ENCODE data around the gene PDZD7.

Gene PDZD7

GRCh38 chr10:101071885-101072433 lies 41.0 kb upstream of the PDZD7 start:
- ChIA-PET CTCF (interaction anchor here (0.9 to 34.2 kb wide), 9 partner anchors 8 to 70 kb away, joined by 3 to 1481 read pairs (median 5); partner anchors contain the start of genes KAZALD1, PDZD7 and SFXN3), POLR2A (no interaction called here)
- TF ChIP-seq CTCF (IDR thresholded peaks at IDR 0.05; ENCODE audit: insufficient read depth, low read length, missing control alignments): no peak
- H3K4me3 ChIP-seq (ENCODE audit: low read depth, low read length): no peak overlapping the region
- no peak for DNase-seq (ENCODE audit: low read depth, low spot score)

GRCh38 chr10:101071267-101071884 lies 40.4 kb upstream of the PDZD7 start:
- CTCF ChIA-PET: interaction anchor here (0.9 to 34.2 kb wide), 9 partner anchors 9 to 71 kb away, joined by 3 to 1481 read pairs (median 5); partner anchors contain the start of genes KAZALD1, PDZD7 and SFXN3

GRCh38 chr10:101070098-101070497 lies 39.2 kb upstream of the PDZD7 start:
- CTCF ChIA-PET: interaction anchor here (1.9 to 34.2 kb wide), 9 partner anchors 10 to 72 kb away, joined by 5 to 1481 read pairs (median 23); partner anchors contain the start of genes KAZALD1, PDZD7 and SFXN3
- no peak for DNase-seq (ENCODE audit: low read depth, low spot score)
- POLR2A ChIA-PET: no interaction called here
- no peak for TF ChIP-seq CTCF (IDR thresholded peaks at IDR 0.05; ENCODE audit: insufficient read depth, low read length, missing control alignments)
- H3K4me3 ChIP-seq (ENCODE audit: low read depth, low read length): no peak overlapping the region

More at GRCh38 chr10:101071267-101071884, 40.4 kb upstream of the PDZD7 start:
- DNase-seq (ENCODE audit: low read depth, low spot score): no peak
- no peak for TF ChIP-seq CTCF (IDR thresholded peaks at IDR 0.05; ENCODE audit: insufficient read depth, low read length, missing control alignments)
- POLR2A ChIA-PET: no interaction called here
- no peak overlapping the region for H3K4me3 ChIP-seq (ENCODE audit: low read depth, low read length)

GRCh38 chr10:101069441-101069840 lies 38.5 kb upstream of the PDZD7 start:
- DNase-seq (ENCODE audit: low read depth, low spot score): no peak
- TF ChIP-seq CTCF (IDR thresholded peaks at IDR 0.05; ENCODE audit: insufficient read depth, low read length, missing control alignments): no peak
- POLR2A ChIA-PET: no interaction called here
- H3K4me3 ChIP-seq (ENCODE audit: low read depth, low read length): no peak overlapping the region
- CTCF ChIA-PET: interaction anchor here (1.7 to 34.2 kb wide), 9 partner anchors 9 to 73 kb away, joined by 3 to 1481 read pairs (median 23); partner anchors contain the start of genes KAZALD1, PDZD7 and SFXN3

- CTCF ChIA-PET: interaction anchor here (0.9 to 34.2 kb wide), 12 partner anchors 7 to 503 kb away, joined by 3 to 1481 read pairs (median 12); partner anchors contain the start of genes KAZALD1, PDZD7 and SFXN3
- peak overlapping the region; percentile 56 for H3K4me3 ChIP-seq (ENCODE audit: low read depth, low read length)
- TF ChIP-seq CTCF (IDR thresholded peaks at IDR 0.05; ENCODE audit: insufficient read depth, low read length, missing control alignments): peak; percentile 79
- DNase-seq (ENCODE audit: low read depth, low spot score): no peak
- POLR2A ChIA-PET: interaction anchor here (1.6 to 1.8 kb wide), 2 partner anchors 16 to 24 kb away, joined by 6 read pairs; no protein-coding TSS in a partner anchor
These were observed 36.6 kb upstream of the PDZD7 start for GRCh38 chr10:101067356-101068083.
